Lower leg skin (tissue), 4 donors: ENCODE measurements around the gene LRP1. TPM values are rescaled to one million over a fixed set of nuclear protein-coding genes. Genes with fewer than 3 reads are reported as not detected.

Experiments
- DNase-seq, 2 donors: peaks; one replicate each; pipeline ENCODE4 v3.0.0-alpha.2; 2019; ENCODE audit warnings: low spot score in 2 of 2
- H3K4me3 ChIP-seq: fragments of 200-600 bp; sonication (generic); 2 replicates; pipeline ENCODE4 v1.5.1; 2017; ENCODE audit warnings: mild to moderate bottlenecking, low read depth; ENCODE audit not compliant: poor library complexity, severe bottlenecking
- CTCF ChIP-seq, 3 donors: fragments of 450-650 bp; IDR thresholded peaks; one replicate each; pipeline ENCODE4 v1.5.1; 2016; ENCODE audit warnings: antibody characterized with exemption in 3 of 3, mild to moderate bottlenecking in 3 of 3, moderate library complexity in 2 of 3
- POLR2A ChIP-seq, 2 donors: fragments of 450-650 bp; IDR thresholded peaks; one replicate each; pipeline ENCODE4 v1.6.1; 2016 to 2017; ENCODE audit warnings: antibody characterized with exemption in 2 of 2, mild to moderate bottlenecking in 1 of 2, moderate library complexity in 1 of 2
- WGBS, 2 donors: methylation state at CpG; one replicate each; pipeline ENCODE4 v1.1.5; 2018; 5-methylcytosine and 5-hydroxymethylcytosine counted together
- intact Hi-C: fragments of 100-400 bp; cut with DNase I; formaldehyde crosslinking; loops from one replicate; pipeline ENCODE4 v1.15.0; 2023; ENCODE audit warnings: low total_unique reads
- total RNA-seq, 4 donors: library from RNA; depleted of rRNA; stranded (reverse); fragments of >200 nt; gene quantifications; one replicate each; pipeline ENCODE4 v1.1.0, GENCODE V29; 2016

LRP1 gene
- total RNA-seq, 4 donors from 2014 or later: 93.4 to 156 (median 101) TPM

- H3K4me3 ChIP-seq: no peak overlapping the region
- DNase-seq: peak; percentile 74 to 96
- intact Hi-C loops: loop anchor here (2.0 to 10.0 kb wide), 3 partner anchors 60 to 178 kb away; partner anchors contain the start of gene ZBTB39
- WGBS, 2 donors: 45 to 49% methylated on average over 13 of the region's 13 CpGs
- TF ChIP-seq POLR2A (IDR thresholded peaks at IDR 0.05) (no peak), CTCF (IDR thresholded peaks at IDR 0.05) (peak in 1 of 3 donors; percentile 94)
Measured at GRCh38 chr12:57182918-57183575, 54.8 kb downstream of the LRP1 start.

GRCh38 chr12:57183939-57184725, 55.8 kb downstream of the LRP1 start:
- intact Hi-C loops: loop anchor here (2.0 to 10.0 kb wide), 3 partner anchors 61 to 179 kb away; partner anchors contain the start of gene ZBTB39
- no peak for DNase-seq
- no peak overlapping the region for H3K4me3 ChIP-seq
- TF ChIP-seq CTCF (IDR thresholded peaks at IDR 0.05): no peak
- TF ChIP-seq POLR2A (IDR thresholded peaks at IDR 0.05): no peak
- WGBS, 2 donors: 93 to 94% methylated on average over 22 of the region's 22 CpGs

GRCh38 chr12:57185403-57185802, 57.1 kb downstream of the LRP1 start:
- intact Hi-C loops: loop anchor here (10.0 kb wide), 1 partner anchor 181 kb away; the partner anchor contains the start of gene ZBTB39
- TF ChIP-seq POLR2A (IDR thresholded peaks at IDR 0.05): no peak
- H3K4me3 ChIP-seq: no peak overlapping the region
- WGBS, 2 donors: 91% methylated on average over 19 to 23 of the region's 25 CpGs
- DNase-seq: no peak

GRCh38 chr12:57185906-57186508, 57.7 kb downstream of the LRP1 start:
- intact Hi-C loops: loop anchor here (10.0 kb wide), 1 partner anchor 181 kb away; the partner anchor contains the start of gene ZBTB39
- no peak for DNase-seq
- no peak for TF ChIP-seq CTCF (IDR thresholded peaks at IDR 0.05)
- no peak for TF ChIP-seq POLR2A (IDR thresholded peaks at IDR 0.05)
- 87 to 91% methylated on average over 12 of the region's 12 CpGs for WGBS, 2 donors
- no peak overlapping the region for H3K4me3 ChIP-seq

- WGBS, 2 donors: 71 to 82% methylated on average over 20 to 21 of the region's 21 CpGs
- TF ChIP-seq CTCF (IDR thresholded peaks at IDR 0.05) (no peak), POLR2A (IDR thresholded peaks at IDR 0.05) (no peak)
- no peak for DNase-seq
- intact Hi-C loops: loop anchor here (10.0 kb wide), 1 partner anchor 183 kb away; the partner anchor contains the start of gene ZBTB39
- H3K4me3 ChIP-seq: no peak overlapping the region
Measured at GRCh38 chr12:57187222-57188089, 59.2 kb downstream of the LRP1 start.
